ENCODE data around the gene TAX1BP1. TPM values are rescaled to one million over a fixed set of nuclear protein-coding genes. Genes with fewer than 3 reads are reported as not detected.

Gene TAX1BP1
- total RNA-seq, 1 experiment from 2014 or later: 58.3 TPM

- H4K5ac ChIP-seq (ENCODE audit: insufficient read length, low read depth, low read length): no peak overlapping the region
- no CpG with 5 or more reads among the region's 2 CpGs for WGBS (ENCODE audit: extremely low coverage, insufficient read length, low lambda C conversion rate)
- Mint-ChIP-seq H3K9me3 (peaks cover 6% of the 10 kb centered on the region in 2 experiments; a peak in 4 of 5 replicates), H3K36me3 (ENCODE audit: insufficient read depth in 1 of 3, low read depth in 3 of 3) (peaks cover 14 to 29% (median 19%) of the 10 kb centered on the region in 3 experiments), H3K27ac (no peak overlapping the region), H3K27me3 (ENCODE audit: low read depth) (no peaks in the 10 kb centered on the region), H3K4me1 (no peaks in the 10 kb centered on the region), H3K4me3 (no peak overlapping the region)
- no peak overlapping the region for H2BK120ac ChIP-seq (ENCODE audit: low read depth, low read length, poor library complexity, severe bottlenecking)
- no peak overlapping the region for H3T11ph ChIP-seq (ENCODE audit: low read length)
- H3K79me1 ChIP-seq (ENCODE audit: insufficient read depth, low read depth, low read length, poor library complexity, severe bottlenecking): peaks cover 3% of the 10 kb centered on the region
- H3K27ac ChIP-seq (ENCODE audit: insufficient read length, low read depth, low read length): no peak overlapping the region
- no peak overlapping the region for H2AFZ ChIP-seq (ENCODE audit: low read length)
- no peak overlapping the region for H3K23ac ChIP-seq (ENCODE audit: insufficient read length, low read depth, low read length)
- TF ChIP-seq, protein P1, sequence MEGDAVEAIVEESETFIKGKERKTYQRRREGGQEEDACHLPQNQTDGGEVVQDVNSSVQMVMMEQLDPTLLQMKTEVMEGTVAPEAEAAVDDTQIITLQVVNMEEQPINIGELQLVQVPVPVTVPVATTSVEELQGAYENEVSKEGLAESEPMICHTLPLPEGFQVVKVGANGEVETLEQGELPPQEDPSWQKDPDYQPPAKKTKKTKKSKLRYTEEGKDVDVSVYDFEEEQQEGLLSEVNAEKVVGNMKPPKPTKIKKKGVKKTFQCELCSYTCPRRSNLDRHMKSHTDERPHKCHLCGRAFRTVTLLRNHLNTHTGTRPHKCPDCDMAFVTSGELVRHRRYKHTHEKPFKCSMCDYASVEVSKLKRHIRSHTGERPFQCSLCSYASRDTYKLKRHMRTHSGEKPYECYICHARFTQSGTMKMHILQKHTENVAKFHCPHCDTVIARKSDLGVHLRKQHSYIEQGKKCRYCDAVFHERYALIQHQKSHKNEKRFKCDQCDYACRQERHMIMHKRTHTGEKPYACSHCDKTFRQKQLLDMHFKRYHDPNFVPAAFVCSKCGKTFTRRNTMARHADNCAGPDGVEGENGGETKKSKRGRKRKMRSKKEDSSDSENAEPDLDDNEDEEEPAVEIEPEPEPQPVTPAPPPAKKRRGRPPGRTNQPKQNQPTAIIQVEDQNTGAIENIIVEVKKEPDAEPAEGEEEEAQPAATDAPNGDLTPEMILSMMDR (conservative IDR thresholded peaks at IDR 0.05): no peak
- no peaks in the 10 kb centered on the region for H3K23me2 ChIP-seq (ENCODE audit: insufficient read length, low read depth, low read length, poor library complexity, severe bottlenecking)
- H2BK15ac ChIP-seq (ENCODE audit: low read depth, low read length): no peak overlapping the region
- no peak overlapping the region for H3K4ac ChIP-seq (ENCODE audit: low read depth, low read length)
- H3K18ac ChIP-seq (ENCODE audit: insufficient read length, low read depth, low read length): no peak overlapping the region
- H2BK20ac ChIP-seq (ENCODE audit: low read depth, low read length, poor library complexity, severe bottlenecking): no peak overlapping the region
- H2AK5ac ChIP-seq (ENCODE audit: insufficient read length, low read length): no peak overlapping the region
- no peak overlapping the region for H2BK12ac ChIP-seq (ENCODE audit: insufficient read length, low read depth, low read length)
- no peak overlapping the region for H3K56ac ChIP-seq (ENCODE audit: insufficient read length, low read depth, low read length)
- no peak overlapping the region for H3K4me2 ChIP-seq (ENCODE audit: insufficient read depth, insufficient read length, low read length)
- H3K4me1 ChIP-seq (ENCODE audit: insufficient read depth, low read length): no peaks in the 10 kb centered on the region
- H3K14ac ChIP-seq (ENCODE audit: insufficient read depth, low read length): no peak overlapping the region
- no peak overlapping the region for H3K9ac ChIP-seq (ENCODE audit: extremely low read depth, insufficient read length, low read length)
- no peaks in the 10 kb centered on the region; the same call in 1 of the 2 replicates for H3K79me2 ChIP-seq (ENCODE audit: insufficient read depth, low read length)
- no peak for DNase-seq
- H2BK5ac ChIP-seq (ENCODE audit: insufficient read length, low read length): no peak overlapping the region
- H4K20me1 ChIP-seq (ENCODE audit: control insufficient read depth, insufficient read depth, insufficient read length): no peaks in the 10 kb centered on the region
- no peak overlapping the region for H4K8ac ChIP-seq (replicated peaks; ENCODE audit: insufficient read length, low read depth, low read length)
- H3K9me3 ChIP-seq (ENCODE audit: control insufficient read depth, low read depth, low read length): no peaks in the 10 kb centered on the region
- no peaks in the 10 kb centered on the region for H3K27me3 ChIP-seq (ENCODE audit: insufficient read depth, low read length)
- H4K91ac ChIP-seq (ENCODE audit: insufficient read length, low read depth, low read length): no peak overlapping the region
These were observed 24.1 kb downstream of the TAX1BP1 start for GRCh38 chr7:27763983-27764508.

Data from H9 (cell line).